Lower leg skin (tissue), 3 donors: ENCODE results near the gene SIM1.

Source experiments
- POLR2A ChIP-seq, 2 donors: fragments of 450-650 bp; IDR thresholded peaks; one replicate each; pipeline ENCODE4 v1.6.1; 2016 to 2017; ENCODE audit warnings: antibody characterized with exemption in 2 of 2, mild to moderate bottlenecking in 1 of 2, moderate library complexity in 1 of 2
- TF ChIP-seq, protein P1 (sequence below), 3 donors: fragments of 450-650 bp; IDR thresholded peaks; one replicate each; pipeline ENCODE4 v1.5.1; 2016; ENCODE audit warnings: antibody characterized with exemption in 3 of 3, mild to moderate bottlenecking in 3 of 3, moderate library complexity in 2 of 3

DNA sequence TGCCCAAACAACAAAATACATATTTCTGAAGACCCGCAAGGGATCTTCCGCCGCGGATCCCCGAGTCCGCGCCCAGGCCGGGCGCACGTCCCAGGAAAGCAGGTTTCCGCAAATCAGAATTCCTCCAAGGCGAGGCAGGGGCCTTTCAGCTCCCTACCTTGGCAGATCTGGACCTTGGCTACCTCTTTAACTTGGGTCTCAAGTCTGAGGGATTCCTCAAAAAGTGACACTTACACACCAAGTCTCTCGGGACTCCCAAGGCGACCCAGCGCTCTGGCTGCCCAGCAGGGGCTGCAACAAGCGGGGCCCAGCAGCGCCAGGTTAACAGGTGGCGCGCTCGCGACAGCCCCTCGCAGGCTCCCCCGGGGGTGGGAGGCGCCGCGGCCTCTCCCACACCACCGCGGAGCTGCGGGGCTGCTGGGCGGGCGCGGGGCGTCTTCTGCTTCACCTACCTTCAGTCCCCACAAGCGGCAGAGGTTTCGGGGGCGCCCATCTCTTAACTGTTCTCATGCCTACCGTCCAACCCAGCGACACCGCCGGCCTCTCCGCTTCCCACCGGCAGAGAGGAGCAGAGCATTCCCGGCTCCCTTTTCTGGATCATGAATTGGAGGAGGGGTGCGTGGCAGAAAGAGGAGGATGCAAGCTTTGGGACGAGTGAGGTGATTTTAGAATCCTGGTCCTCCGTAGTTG, 414 bp downstream of the SIM1 start:
- TF ChIP-seq, protein P1, sequence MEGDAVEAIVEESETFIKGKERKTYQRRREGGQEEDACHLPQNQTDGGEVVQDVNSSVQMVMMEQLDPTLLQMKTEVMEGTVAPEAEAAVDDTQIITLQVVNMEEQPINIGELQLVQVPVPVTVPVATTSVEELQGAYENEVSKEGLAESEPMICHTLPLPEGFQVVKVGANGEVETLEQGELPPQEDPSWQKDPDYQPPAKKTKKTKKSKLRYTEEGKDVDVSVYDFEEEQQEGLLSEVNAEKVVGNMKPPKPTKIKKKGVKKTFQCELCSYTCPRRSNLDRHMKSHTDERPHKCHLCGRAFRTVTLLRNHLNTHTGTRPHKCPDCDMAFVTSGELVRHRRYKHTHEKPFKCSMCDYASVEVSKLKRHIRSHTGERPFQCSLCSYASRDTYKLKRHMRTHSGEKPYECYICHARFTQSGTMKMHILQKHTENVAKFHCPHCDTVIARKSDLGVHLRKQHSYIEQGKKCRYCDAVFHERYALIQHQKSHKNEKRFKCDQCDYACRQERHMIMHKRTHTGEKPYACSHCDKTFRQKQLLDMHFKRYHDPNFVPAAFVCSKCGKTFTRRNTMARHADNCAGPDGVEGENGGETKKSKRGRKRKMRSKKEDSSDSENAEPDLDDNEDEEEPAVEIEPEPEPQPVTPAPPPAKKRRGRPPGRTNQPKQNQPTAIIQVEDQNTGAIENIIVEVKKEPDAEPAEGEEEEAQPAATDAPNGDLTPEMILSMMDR (IDR thresholded peaks at IDR 0.05) = no peak
- no peak for TF ChIP-seq POLR2A (IDR thresholded peaks at IDR 0.05)
